HG02759 (cell line): Measurements from ENCODE around the gene MDM1.

Experiments
- ATAC-seq: cut with Tn5 transposase; IDR thresholded peaks from one replicate; pipeline ENCODE4 v1.9.1; 2021; ENCODE audit warnings: mild to moderate bottlenecking, moderate library complexity; ENCODE audit not compliant: unreplicated experiment

MDM1 gene

DNA sequence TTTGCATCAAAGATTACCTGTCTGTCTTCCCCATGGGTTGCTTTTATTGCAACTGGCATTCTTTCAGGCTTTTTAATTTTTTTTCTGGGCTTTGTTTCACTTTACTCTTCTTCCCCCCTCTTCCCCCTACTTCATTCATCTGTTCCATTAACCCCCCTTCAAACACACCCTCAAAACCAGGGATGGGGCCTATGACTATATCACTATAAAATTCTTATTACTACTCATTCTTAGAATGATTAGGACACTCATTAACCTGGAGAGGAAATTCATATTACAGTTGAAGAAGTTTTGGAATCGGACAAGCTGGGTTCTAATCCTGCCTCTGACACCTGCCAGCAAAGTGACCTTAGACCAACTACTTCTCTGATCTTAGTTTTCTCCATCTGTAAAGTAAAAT is 24.8 kb upstream of the MDM1 start:
- no peak for ATAC-seq

DNA sequence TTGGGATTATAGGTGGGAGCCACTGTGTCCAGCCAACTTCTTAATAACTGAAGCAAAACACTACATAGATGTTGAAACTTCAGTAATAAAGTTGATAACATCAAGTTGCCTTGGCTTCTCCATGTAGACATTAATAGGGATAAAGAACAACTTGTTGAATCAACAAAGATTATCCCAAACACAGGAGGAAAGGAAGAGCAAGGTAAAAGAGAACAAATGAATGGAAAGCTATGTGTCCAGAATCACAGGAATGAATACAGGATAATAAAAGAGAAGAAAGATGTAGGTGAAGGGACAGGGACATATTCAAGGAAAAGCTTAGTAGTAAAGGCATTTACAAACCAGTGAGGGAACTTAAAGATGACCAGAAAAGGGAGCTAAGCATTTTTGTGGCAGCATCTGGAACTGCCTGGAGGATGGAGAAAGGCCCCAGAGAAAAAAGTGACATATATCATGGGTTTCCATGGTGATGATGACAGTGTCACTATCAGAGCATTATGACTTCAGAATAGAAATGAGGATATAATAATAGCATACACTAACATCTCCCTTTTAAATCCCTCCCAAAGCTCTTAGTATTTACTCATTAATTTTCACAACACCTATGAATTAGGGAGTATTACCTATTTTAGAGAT is 24.0 kb upstream of the MDM1 start:
- no peak for ATAC-seq

DNA sequence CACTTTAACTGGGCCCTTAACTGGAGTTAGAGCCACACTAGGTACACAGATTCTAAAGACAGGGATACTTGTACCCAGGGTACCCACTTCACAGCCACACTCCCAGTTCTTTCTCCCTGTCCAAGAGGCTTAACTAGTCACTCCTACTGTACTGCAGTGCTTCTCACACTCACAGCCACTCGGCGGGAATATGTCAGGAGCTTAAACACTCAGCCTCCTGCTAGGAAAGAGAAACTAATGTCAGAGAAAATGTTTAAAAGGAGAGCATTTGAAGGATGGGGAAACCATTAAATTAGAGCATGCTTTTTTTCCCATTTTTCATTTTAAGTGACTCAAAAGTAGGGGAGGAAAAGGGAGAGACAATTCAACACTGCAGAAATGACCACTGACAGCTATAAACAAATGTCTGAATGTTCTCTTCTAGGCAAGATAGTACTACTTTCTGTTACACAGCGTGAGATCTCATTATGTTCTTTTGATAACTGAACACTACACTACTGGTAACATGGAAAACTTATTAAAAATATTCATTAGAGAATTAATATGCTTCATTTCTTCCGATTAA is 22.9 kb upstream of the MDM1 start:
- no peak for ATAC-seq

DNA sequence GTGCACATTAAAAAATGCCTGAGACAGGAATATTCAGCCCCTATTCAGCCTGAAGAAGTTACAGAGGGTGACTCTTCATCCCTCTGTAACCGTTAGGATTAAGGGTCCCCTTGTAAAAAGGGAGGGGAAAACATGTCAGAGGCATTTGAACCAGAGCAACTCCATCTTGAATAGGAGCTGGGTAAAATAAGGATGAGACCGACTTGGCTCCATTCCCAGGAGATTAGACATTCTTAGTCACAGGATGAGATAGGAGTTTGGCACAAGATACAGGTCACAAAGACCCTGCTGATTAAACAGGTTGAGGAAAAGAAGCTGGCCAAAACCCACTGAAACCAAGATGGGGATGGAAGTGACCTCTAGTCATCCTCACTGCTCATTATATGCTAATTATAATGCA is 19.9 kb upstream of the MDM1 start:
- ATAC-seq, result no peak

DNA sequence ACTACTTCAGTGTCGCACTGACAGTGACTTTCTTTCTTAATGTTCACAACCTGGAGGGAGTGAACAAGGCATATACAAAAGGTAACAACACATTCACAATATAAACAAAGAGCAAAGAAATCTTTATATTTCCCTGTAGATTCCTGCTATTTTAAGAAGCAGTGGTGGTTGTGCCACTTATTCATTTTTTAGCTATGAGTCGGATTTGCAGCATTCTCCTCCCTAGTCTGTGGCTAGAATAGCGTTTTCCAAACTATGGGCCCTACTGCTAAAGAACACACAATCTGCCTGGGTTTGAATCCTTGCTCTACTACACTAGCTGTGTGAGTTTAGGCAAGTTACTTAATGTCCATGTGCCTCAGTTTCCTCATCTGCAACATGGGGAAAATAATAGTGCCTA is 18.6 kb upstream of the MDM1 start:
- ATAC-seq, result no peak

DNA sequence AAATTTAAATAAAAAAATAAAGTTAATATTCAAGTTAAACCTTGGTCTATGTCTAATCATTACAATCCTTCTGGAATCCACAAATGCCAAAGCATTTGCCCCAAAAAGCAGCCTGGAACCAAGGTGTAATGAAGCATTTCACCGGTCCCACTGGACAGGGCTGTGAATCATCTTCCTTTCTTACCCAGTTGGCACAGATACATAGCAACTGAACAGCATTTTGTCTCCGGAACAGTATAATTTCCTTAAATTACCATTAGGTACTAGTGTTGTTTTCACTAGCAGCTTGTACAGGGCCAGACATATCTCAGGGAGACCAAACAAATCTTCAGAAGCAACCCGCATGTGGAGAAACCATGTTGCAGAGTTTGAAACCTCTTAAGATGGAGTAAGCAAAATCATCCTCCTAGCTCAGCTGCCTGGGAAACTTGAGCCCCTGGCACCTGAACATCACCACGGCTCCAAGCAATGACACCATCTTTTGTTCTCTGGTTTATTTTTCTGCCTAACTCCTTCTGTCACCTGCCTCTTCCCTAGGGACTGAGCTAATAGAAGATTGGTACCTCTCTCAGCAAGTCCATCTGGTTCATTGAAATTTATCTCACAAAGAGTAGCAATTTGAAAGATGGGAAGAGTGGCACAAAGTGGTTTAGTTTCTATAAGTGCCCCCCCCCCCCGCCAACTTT is 17.9 kb upstream of the MDM1 start:
- ATAC-seq, result no peak

DNA sequence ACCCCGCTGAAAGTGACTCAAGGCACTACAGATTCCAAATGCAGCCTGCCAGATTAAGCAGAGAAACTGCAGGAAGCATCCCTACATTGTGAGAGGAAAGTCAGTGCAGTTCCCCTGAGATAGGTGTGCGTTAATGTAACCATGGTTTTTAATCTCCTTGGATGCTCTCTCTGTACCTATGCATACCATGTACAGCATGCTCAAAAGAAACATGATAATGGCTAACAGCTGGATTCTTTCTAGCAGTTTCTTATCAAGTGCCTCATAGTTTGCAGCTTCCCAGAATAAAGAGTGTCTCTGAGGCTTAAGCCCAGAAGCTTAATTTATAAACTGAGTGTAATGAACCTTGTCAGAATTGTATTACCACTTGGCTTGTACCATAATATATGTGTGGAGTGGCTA is 17.1 kb upstream of the MDM1 start:
- ATAC-seq, result no peak

DNA sequence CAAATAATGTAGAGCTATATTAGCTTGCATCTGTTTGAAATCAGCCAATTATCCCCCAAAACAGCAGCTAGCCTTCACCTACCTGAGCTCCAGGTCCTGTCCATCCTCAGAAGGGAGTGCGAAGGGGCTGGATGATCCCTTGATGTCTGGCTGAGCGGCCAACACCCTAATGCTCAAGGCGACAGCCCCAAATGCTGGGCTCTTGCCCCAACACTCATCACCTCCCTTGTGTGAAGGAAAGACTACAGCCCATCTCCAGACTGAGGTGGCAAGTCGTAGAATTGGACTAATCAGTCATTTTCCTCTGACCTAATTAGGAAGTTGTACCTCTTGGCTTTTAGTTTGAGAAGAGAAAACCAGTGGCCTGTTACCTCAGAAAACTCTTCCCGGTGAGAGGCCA is 16.3 kb upstream of the MDM1 start:
- no peak for ATAC-seq

DNA sequence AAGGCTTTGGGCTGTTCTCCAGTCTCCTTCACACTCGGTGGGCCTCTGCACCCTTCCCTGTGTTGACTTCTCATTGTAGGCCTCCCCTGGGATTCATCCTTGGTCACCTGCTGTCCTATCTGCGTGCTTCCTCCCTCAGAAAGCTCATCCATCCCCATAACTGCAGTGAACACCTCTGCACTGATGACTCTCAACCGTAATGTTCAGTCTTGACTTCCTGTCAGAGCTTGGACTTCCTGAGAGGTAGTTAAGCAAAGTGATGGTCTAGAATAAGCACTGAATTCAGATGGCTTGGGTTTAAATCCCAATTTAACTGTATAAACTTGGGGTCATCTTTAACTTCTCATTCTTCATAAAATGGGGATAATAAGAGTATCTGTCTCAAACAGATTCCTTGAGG is 13.6 kb upstream of the MDM1 start:
- no peak for ATAC-seq

DNA sequence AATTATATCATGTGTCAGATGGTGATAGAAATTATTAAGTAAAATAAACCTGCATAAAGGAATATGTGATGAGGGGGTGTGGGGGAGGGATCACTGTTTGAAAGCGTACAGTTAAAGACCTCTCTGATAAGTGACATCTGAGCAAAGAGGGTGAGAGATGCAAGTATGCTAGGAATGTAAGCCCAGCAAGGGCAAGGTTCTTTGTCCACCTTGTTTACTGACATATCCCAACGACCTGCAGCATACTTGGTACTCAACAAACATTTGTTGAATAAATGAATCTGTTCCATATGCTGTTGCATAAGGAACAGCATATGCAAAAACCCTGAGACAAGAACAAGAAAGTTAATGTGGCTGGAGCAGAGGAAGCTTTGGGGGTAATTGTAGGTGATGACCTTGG is 12.0 kb upstream of the MDM1 start:
- ATAC-seq, result no peak

DNA sequence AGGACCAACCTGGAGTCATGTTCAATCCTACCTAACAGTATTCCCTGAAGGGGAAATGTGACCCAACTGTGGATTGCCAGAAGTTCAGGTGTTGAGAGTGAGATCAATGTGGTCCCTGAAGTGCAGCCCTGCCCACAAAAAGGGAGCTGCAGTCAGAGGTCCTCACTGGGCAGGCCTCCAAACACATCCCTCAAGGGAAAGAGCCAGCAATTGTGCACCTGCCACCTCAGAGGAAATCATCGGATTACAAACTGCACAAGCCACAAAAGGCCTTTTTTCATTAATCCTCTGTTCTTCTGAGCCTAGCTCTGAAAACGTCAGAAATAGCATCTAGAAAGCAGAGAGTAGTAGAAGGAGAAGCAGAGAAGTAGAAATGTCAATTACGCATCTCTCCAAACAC is 10.8 kb upstream of the MDM1 start:
- no peak for ATAC-seq

DNA sequence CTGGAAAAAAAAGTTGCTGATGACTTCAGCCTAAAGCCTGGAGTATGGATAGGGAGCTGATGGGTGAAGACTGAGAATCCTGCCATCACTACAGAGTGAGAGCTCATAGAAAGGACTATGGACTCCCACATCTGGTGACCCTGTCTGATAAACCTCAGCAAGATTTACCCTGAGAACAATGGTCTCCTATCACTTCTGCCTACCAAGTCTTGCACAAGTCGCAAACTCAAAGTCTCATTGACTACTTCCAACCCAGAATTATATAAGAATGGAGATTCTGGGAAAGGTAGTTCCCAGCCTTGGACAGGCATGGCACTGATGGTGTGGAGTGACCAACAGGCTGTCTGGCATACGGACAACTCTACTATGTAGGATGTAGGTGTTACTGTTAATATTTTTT is 9.7 kb upstream of the MDM1 start:
- ATAC-seq, result no peak

DNA sequence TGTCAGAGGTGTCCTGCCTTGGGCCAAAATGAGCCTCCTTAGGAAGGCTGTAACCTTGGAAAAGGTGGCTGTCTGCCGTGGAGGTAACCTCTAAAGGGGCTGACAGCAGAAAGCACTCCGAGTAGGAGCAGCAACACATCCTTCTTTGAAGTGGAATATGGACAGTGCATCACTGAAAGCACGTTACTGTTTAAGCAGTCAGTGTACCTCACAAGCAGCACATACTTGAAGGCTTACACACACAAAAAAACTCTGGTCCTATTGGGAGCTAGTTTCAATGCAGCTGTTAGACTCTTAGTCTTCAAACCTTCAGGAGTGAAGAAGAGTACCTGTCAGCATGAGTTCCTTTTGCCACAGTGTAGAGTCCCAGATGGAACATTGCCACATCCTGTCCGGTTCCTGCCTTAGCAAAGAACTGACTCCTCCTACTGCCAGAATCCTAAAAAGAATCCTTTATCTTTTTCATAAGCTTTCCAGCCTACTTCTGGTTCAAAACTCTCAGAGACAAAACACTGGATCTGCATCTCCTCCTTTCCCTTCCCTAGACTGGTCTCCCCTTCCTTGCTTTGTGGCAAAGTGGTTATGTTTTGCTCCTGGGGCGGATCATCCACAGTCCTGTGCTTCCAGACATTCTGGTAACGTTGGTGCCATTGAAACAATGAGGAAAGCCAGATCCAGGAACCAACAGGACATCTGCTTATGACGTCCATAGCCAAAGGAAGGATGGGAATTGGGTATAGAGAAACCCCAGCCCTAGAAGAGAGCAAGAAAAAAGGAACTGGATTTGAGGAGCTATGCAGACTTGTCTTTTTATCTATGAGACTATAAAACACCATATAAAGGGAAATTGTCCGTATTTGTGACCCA is 8.5 kb upstream of the MDM1 start:
- no peak for ATAC-seq

DNA sequence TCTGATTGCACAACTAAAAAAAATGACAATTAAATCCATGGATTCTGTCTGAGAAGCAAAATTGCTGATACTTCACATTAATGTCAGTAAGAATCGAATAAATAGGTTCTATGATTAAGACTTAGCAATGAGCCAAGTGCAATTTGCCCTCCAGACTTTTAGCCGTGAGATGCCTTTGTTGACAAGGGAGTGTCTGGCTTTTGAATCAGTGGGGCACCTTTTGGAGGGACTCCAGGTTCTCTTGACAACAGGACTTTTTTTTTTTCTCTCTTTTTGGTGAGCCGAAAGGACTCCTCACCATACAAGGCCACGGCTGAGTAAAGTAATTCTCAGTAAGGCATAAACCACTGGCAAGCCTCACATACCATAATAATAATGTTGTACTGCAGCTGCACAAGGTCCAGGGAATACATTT is 4.7 kb upstream of the MDM1 start:
- no peak for ATAC-seq

DNA sequence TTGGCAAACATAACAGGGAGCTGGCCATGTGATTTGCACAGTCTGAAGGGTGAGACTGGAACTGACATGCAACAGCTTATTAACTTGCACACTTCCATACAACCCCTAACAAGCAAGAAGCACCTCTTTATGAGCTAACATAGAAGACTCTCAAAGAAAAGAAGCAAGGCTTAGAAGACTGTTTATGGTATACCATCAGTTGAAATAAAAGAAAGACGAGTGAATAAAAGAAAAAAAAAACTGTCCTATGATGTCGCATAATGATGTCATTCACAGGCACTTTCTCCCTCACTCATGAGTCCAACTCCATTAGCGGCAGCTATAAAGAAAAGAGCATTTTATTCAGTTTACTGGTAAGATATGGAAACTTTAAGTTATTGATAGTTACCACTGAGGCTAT is 3.3 kb upstream of the MDM1 start:
- ATAC-seq, result no peak

DNA sequence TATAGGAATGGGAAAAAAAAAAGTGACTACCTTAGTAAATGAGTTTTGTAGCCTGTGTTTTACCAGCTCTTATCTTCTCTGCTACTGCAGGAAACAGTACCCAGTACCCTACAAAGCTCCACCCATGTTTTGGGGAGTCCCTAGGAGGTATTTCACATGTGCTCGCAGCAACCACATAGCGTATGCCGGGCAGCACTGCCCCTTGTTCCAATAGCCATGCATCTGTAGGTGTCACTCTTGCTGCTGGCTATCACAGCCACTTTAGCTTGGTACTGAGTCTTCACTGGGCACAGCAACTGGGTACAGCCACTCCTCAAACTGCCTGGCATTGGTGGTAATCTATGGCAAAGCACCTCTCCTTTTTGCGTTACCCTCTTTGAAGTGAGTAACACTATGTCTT is 2.0 kb upstream of the MDM1 start:
- ATAC-seq, result no peak

DNA sequence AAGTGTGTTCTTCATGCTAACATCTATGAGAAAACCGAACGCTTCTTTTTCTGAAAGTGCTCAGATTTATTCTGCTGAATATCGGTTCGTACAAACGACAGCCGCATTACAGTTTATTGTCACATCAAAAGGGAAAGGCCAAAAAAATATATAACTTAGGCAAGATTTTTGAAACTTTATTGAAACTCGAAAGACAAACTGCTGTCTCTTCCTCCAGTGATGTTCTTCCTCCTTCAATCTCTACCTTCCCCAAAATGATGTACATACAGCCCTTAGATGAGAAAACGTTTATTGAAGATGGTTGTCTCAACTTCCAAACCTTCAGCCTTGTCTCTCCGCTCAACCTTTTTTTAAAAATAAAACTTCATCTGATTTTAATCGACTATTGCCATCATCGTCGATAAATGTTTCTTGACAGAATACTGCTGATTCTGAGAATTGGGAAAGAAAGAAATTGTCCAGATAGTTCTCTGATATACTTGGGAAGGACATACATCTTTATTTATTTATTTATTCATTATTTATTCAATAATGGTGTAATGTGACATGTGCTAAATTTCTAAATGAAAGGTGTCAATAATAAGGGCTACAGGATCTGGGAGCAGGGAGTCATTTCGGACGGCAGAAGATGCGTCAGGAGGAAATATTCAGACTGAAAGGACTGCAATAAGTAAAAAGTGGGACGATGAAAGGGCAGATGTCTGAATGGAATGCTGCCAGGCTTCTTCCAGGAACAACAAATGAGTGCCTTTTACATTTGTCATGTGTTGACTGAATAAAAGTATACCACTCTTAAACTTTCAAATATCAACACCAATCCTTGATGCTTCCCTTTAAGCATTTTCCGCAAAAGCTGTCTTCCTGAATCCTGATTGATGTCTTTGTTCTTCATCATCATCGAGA is 817 bp upstream of the MDM1 start:
- no peak for ATAC-seq

DNA sequence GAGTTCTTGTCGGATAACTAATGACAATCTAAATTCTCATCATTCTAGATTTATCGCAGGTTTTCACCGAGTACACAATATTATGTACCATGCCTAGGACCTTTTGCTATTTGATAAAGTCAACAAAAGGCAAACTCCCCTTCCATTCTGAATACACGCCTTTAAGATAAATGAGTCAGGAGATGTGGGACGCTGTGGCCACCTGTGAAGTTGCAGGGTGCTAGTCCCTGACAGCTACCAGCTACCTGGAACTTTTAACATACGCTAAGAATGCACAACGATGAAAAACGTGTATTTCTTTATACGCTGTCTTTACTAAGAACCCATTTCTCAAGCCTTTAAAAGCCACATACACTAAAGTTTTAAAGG is 678 bp downstream of the MDM1 start:
- no peak for ATAC-seq

DNA sequence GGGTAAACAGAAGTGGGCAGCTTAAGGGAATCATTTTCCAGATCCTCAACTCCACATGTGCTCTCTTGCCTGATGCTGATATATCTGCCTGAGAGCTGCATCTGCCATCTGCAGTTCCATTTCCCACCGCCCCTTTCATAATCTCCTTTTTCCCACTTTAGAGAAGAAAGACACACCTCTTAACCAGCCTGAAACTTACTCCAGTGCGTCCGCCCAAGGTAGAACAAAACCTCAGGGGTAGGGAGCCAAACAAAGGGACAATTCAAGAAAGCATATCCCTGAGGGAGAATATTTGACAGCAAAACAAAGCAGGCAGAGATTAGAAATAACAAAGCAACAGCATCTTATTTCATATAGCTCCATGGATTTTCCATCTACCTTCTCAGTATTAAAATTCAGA is 4.3 kb downstream of the MDM1 start:
- ATAC-seq, result no peak

DNA sequence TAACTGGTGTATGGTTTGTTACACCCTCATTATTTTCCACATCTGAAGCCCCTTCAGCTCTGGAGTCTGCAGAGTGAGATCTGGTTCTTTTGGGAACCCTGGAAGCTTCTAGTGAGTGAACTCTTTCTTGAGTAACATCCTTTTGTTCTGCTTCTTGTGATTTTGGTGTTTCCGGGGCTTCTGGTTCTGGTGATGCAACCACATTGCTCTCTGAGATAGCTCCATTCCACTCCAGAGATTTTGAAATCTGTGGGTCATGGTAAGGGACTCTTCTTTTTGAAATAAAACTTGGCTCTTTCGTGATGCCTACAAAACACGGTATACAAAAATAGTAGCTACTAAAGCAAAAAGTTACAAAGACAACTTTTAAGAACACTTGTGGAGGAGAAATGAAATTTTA is 5.4 kb downstream of the MDM1 start:
- no peak for ATAC-seq

DNA sequence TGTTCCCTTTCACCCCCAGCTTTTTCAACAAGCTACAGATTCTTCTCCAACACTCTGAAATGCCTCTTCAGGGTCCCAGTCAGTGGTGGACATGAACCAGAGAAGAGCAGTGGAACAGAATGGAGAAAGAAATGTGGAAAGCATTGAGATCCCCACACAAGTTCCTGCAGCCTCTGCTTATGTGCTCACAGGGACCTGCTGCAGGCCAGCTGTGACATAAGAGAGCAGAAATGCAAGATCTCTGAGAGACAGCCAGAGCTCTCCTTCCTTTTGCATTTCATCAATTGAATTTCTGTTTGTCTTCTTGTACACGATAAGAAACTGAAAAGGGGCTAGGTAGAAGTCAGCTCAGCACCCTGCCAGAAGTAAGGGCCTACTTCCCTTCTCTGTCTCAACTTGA is 6.2 kb downstream of the MDM1 start:
- ATAC-seq, result no peak
